ENCODE measurements around the gene CDK1.

CDK1 gene

DNA sequence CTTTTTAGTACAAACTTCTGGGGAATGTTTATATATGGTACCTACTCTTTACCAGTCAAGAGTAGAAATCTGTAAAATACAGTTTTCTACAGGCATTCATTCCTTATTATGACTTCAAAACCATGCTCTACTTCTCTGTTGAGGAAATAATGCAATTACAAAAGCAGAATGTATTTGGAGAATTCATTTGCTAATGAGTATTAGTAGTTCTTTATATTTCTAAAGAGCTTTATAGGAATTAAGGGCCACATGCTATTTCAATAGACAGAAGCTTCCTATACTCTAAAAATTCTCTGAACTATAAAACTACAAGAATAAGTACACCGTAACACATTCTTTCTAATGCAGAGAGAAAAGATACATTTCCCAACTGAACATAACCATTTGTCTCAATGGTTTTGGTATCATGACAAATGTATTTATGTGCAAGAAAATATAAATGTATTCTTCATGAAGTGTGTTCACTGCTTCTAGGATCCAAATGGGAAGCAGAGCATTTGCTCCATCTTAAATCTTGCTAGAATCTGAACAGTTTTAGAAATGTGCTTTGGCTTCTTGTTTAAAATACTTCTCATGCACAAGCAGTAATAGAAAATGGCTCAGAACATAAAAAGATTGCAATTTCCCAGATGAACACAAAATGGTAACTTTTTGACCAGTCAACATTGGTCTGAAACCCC, 21.8 kb downstream of the CDK1 start:
- Histone ChIP-seq H3K9ac (ENCODE audit: low read length) (no peak overlapping the region), H2AFZ (ENCODE audit: low read length) (no peak overlapping the region), H4K20me1 (ENCODE audit: insufficient read depth, low read length) (no peaks in the 10 kb centered on the region), H3K27ac (ENCODE audit: low read depth, low read length, poor library complexity, severe bottlenecking) (no peak overlapping the region), H3K27me3 (ENCODE audit: insufficient read depth, low read length) (no peaks in the 10 kb centered on the region), H3K4me2 (ENCODE audit: low read length) (no peak overlapping the region), H3K79me2 (ENCODE audit: insufficient read depth, low read length) (no peaks in the 10 kb centered on the region), H3K9me2 (ENCODE audit: low read depth, low read length) (no peaks in the 10 kb centered on the region), H3K36me3 (ENCODE audit: insufficient read depth, low read length) (peaks cover 34% of the 10 kb centered on the region), H3F3A (ENCODE audit: insufficient read depth, low read length) (no peaks in the 10 kb centered on the region; the same call in none of the 2 replicates), H3K4me3 (ENCODE audit: low read depth, low read length, poor library complexity, severe bottlenecking) (no peak overlapping the region), H3K9me3 (ENCODE audit: low read length) (no peaks in the 10 kb centered on the region), H3K4me1 (ENCODE audit: insufficient read depth, low read length, severe bottlenecking) (no peaks in the 10 kb centered on the region)
- TF ChIP-seq, protein P1, sequence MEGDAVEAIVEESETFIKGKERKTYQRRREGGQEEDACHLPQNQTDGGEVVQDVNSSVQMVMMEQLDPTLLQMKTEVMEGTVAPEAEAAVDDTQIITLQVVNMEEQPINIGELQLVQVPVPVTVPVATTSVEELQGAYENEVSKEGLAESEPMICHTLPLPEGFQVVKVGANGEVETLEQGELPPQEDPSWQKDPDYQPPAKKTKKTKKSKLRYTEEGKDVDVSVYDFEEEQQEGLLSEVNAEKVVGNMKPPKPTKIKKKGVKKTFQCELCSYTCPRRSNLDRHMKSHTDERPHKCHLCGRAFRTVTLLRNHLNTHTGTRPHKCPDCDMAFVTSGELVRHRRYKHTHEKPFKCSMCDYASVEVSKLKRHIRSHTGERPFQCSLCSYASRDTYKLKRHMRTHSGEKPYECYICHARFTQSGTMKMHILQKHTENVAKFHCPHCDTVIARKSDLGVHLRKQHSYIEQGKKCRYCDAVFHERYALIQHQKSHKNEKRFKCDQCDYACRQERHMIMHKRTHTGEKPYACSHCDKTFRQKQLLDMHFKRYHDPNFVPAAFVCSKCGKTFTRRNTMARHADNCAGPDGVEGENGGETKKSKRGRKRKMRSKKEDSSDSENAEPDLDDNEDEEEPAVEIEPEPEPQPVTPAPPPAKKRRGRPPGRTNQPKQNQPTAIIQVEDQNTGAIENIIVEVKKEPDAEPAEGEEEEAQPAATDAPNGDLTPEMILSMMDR (IDR thresholded peaks at IDR 0.05; ENCODE audit: low read length), result no peak
- TF ChIP-seq EZH2 (IDR thresholded peaks at IDR 0.05; ENCODE audit: borderline replicate concordance, low read length), result no peak

DNA sequence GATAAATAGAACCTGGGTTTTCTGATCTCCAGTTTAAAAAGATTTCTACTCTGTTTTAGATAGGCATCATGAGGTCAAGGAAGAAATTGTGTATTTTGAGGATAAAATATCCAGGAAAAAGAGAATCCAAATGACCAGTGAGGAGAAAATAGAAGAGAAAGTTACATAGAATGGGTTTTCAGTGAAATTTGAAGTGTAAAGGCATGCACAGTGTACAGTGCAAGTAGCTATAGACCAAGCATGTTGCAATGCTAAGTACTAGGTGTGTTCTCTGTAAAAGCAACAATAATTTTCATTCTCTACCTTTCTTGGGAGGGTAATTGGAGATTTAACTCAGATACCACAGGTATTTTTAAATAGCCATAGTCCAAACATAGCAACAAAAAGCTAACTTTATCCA, 22.6 kb downstream of the CDK1 start:
- no peak overlapping the region for H2AFZ ChIP-seq (ENCODE audit: low read length)
- no peaks in the 10 kb centered on the region for H3K4me1 ChIP-seq (ENCODE audit: insufficient read depth, low read length, severe bottlenecking)
- H3K4me2 ChIP-seq (ENCODE audit: low read length), result no peak overlapping the region
- H3K9me2 ChIP-seq (ENCODE audit: low read depth, low read length), result no peaks in the 10 kb centered on the region
- no peaks in the 10 kb centered on the region for H4K20me1 ChIP-seq (ENCODE audit: insufficient read depth, low read length)
- H3K27ac ChIP-seq (ENCODE audit: low read depth, low read length, poor library complexity, severe bottlenecking), result no peak overlapping the region
- no peaks in the 10 kb centered on the region; the same call in 1 of the 2 replicates for H3F3A ChIP-seq (ENCODE audit: insufficient read depth, low read length)
- no peaks in the 10 kb centered on the region for H3K27me3 ChIP-seq (ENCODE audit: insufficient read depth, low read length)
- no peaks in the 10 kb centered on the region for H3K79me2 ChIP-seq (ENCODE audit: insufficient read depth, low read length)
- H3K36me3 ChIP-seq (ENCODE audit: insufficient read depth, low read length), result peaks cover 26% of the 10 kb centered on the region
- no peak overlapping the region for H3K4me3 ChIP-seq (ENCODE audit: low read depth, low read length, poor library complexity, severe bottlenecking)
- TF ChIP-seq, protein P1 (IDR thresholded peaks at IDR 0.05; ENCODE audit: low read length), result no peak
- no peak for TF ChIP-seq EZH2 (IDR thresholded peaks at IDR 0.05; ENCODE audit: borderline replicate concordance, low read length)
- H3K9ac ChIP-seq (ENCODE audit: low read length), result no peak overlapping the region
- H3K9me3 ChIP-seq (ENCODE audit: low read length), result no peaks in the 10 kb centered on the region

DNA sequence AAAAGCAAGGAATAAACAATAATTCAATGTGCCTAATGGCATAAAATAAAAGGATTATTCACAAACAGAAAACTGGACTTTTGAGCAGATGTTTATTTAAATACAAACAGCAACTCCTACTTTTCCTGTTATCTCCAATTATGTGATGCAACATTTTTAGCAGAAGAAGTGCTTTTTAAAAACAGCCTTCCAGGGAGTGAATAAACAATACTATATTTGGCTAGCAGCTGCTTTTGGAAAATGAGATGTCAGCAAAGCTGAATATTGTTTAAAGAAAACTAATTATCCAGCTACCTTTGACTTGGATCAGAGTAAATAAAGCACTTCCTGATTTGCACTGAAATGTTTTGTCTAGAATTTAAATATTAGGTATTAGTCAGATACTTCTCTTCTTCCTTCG, 23.2 kb downstream of the CDK1 start:
- Histone ChIP-seq H3K4me1 (ENCODE audit: insufficient read depth, low read length, severe bottlenecking) (no peaks in the 10 kb centered on the region), H3K27me3 (ENCODE audit: insufficient read depth, low read length) (no peaks in the 10 kb centered on the region), H3K9me3 (ENCODE audit: low read length) (no peaks in the 10 kb centered on the region), H3K27ac (ENCODE audit: low read depth, low read length, poor library complexity, severe bottlenecking) (no peak overlapping the region), H3K4me2 (ENCODE audit: low read length) (no peak overlapping the region), H3K79me2 (ENCODE audit: insufficient read depth, low read length) (no peaks in the 10 kb centered on the region), H2AFZ (ENCODE audit: low read length) (no peak overlapping the region), H4K20me1 (ENCODE audit: insufficient read depth, low read length) (no peaks in the 10 kb centered on the region), H3K4me3 (ENCODE audit: low read depth, low read length, poor library complexity, severe bottlenecking) (no peak overlapping the region), H3F3A (ENCODE audit: insufficient read depth, low read length) (no peaks in the 10 kb centered on the region; the same call in 1 of the 2 replicates), H3K36me3 (ENCODE audit: insufficient read depth, low read length) (peaks cover 20% of the 10 kb centered on the region), H3K9me2 (ENCODE audit: low read depth, low read length) (no peaks in the 10 kb centered on the region), H3K9ac (ENCODE audit: low read length) (no peak overlapping the region)
- TF ChIP-seq, protein P1 (IDR thresholded peaks at IDR 0.05; ENCODE audit: low read length), result no peak
- TF ChIP-seq EZH2 (IDR thresholded peaks at IDR 0.05; ENCODE audit: borderline replicate concordance, low read length), result no peak
